H1 (cell line): ENCODE measurements around the gene GON4L. TPM values are rescaled to one million over a fixed set of nuclear protein-coding genes. Genes with fewer than 3 reads are reported as not detected.

Source experiments
- MAFK ChIP-seq: IDR thresholded peaks from 2 replicates; pipeline ENCODE4 v1.6.1; 2012; ENCODE audit warnings: low read depth, mild to moderate bottlenecking, improper control_type of control experiment, low read length
- SIRT6 ChIP-seq: IDR thresholded peaks from one replicate; pipeline ENCODE4 v1.7.1; 2012; ENCODE audit warnings: low read length, inconsistent platforms
- polyA plus RNA-seq, 7 experiments: library from polyadenylated mRNA; depleted of rRNA in 3 of 7; stranded (reverse) in 5 of 7; unstranded in 2 of 7; fragments of >200 nt in 5 of 7; fragments of 200-250 nt in 2 of 7; gene quantifications; 1 replicate in 5 of 7; 2 replicates in 1 of 7; 4 replicates in 1 of 7; pipeline versions ENCODE4 v1.2.1 to v1.2.3, GENCODE V29; 2011 to 2013; ENCODE audit warnings: missing spikeins in 2 of 7, mixed read lengths in 2 of 7
- total RNA-seq: library from RNA; stranded (reverse); fragmentation: NEBNext Ultra II Directional; extraction: Animal tissue kit (Norgen Biotek cat#: 25700); gene quantifications from 2 replicates; pipeline ENCODE4 v1.2.1, GENCODE V29; 2021

GON4L gene
- total and polyA plus RNA-seq, 2 of the 8 experiments (the other 6 are each of a cell fraction or from before 2014, with no cell fraction given): 26.2 to 52.1 TPM

- TF ChIP-seq SIRT6: no peak
- no peak for TF ChIP-seq MAFK
Observed at GRCh38 chr1:155744711-155745283, 112.2 kb downstream of the GON4L start (continued).
